Activated CD4-positive, alpha-beta T cell treated with anti-CD3 and anti-CD28 coated beads, Interleukin-10, Interleukin-2, amounts not matched to agents 100 ng/mL and 50 ng/mL, durations not matched to agents 16 hours and 8 hours (primary cell): ENCODE measurements around the gene C6orf89.

Source experiments
- DNase-seq: peaks from one replicate; pipeline ENCODE4 v3.0.0-alpha.2; 2020

Gene C6orf89, protein sequence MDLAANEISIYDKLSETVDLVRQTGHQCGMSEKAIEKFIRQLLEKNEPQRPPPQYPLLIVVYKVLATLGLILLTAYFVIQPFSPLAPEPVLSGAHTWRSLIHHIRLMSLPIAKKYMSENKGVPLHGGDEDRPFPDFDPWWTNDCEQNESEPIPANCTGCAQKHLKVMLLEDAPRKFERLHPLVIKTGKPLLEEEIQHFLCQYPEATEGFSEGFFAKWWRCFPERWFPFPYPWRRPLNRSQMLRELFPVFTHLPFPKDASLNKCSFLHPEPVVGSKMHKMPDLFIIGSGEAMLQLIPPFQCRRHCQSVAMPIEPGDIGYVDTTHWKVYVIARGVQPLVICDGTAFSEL

DNA sequence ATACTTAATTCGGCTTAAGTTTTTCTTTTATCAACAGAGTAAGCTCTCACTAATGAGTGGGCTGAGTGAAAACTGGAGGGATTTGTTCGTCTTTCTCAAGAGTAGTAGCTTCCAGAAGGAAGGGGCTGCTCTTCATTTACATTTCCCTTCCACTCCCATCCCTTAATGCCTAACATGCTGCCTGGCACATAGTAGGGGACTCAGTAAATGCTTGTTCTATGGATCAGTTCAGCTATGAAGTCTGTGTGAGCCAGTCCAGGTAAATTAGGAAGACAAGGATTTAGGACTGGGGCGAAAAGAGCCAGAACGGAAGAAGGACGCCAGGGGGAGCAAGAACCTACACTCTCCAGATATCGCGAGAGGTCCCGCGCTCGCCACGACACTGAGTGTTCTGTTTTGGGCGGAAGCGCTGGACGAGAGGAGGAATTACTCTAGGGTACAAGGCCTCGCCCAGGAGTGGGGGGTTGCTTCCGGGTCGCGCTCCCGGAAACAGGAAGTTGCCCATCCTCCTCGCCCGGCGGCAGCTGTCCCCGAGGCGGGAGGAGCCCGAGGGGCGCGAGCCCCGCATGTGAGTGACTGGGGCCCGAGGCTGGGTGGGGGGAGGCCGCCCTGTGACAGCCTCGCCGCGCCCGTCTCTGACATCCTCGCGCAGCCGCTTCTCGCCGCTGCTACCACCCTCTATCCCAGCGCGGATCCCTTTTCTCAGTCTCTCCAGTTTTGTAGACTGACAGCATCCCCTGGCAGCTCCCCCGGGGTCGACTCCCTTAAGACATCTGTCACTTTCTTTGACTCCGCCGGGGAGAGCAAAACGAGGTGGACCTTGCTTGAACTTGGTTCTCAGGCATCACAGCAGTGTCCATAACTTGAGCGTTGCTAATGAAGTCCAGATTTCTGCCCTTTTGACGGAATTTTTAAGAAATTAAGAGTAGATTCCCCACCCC is at the start of gene C6orf89:
Gene C6orf89, plus strand, starts transcription at position 492 of the 941 bp plus-strand sequence. CDS start 13,493 bp downstream, outside the sequence.
- DNase-seq, result peak; percentile 99

DNA sequence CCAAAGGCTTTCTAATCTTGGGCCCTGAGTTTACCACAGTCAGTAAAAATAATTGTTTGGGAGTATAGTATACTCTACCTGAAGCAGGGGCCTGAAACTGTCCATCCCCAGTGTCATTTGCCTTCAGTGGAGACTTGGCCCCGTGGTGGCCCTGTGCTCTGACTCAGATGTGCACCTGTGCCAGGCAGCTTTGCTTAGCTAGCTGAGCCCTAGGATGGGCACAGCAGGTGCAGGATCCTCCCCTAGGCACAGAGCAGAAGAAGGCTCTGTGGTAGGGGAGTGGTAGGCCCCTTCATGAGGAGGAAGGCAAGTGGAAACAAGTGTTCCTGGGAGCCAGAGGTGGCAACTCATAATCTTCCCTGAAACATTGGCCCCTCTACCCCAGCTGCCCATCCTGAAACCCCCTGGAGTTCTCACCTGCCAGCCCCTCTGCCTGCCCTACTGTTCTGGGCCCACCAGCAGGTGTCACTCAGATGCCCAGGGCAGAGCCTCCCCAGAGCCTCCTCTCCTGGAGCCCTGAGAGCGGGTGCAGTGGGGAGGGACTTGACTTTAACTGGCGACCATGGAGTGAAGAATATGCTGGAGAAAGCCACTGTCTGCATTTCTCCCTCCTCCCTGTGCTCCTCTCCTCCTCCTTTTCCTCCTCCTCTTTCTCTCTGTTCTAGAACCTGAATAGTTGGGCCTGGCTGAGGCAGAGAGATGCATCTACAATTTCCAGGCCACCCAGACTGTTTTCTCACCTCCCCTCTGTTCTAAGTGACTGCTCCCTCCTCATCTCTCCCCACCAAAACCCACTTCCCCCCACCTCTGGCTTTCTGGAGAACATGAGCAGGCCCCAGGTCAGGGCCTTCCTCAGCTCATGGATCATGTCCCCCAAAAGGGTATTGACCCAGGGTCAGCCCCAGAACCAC is 49.4 kb upstream of the C6orf89 start:
- DNase-seq, result no peak

DNA sequence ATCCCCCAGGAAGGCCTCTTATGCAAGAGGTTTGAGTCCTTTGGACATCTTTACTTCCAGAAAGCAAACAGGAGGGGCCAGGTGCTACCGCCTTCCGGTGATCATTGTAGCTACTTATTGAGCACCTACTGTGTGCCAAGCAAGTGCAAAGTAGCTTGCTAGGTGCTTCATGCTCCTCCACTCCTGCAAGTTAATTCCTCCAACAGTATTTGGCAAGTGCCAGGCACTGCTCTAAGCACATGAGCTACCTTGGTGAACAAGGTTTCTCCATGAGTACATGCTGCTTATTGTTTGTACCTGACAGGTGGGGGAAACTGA is 48.8 kb upstream of the C6orf89 start:
- DNase-seq, result no peak

DNA sequence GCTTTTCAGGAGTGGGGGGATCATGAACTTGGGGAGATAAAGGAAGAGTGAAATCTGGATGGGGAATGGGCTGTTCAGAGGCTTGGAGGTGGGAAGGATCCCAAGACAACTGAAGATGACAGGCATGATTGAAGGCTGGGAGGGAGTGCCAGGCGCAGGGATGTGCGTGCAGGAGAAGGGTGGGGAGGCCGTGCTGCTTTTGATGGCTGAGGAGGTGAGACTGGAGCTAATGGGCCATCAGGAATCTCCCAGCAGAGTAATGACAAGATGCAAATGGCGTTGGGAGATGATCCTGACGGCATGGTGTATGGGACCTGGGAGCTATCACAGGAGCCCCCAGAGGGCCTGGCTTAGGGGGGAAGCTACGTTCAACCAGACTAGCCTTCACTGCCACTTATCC is 48.1 kb upstream of the C6orf89 start:
- no peak for DNase-seq

DNA sequence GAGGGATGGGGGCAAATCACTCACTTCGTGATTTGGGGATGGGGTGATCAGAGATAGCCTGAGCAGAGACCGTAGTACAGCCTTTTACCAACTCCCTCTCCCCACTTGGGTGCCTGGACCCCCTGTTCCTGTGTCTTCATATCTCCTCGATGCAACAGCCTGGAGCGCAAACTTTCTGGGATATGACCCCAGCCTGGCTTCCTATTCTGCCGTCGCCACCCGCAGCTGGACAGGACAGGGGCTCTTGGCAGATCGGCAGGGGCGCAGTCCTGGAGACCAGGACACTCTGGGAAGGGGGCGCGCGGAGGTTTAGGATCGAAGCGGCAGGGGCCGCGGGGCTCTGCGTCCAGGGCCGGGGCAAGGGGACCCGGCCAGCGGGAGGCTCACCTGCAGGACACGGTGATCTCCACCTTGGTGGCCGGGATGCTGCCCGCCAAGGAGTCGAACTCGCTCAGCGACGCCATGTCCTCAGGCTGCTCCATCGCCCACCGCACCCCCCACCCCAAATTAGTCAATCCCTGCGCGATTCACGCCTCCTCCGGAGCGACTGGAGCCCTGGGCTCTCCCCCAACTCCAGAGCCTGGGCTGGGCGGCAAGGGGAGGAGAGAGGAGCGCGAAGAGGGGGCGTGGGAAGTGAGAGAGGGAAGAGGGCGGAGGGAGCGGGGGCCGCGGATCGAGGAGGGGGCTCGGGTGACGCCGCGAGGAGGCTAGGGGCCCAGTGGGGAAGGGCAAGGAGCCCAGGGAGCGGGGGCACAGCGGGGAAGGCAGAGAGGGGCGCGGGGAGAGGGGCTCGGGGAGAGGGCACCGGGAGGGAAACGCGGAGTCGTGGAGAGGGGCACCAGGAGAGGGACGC is 46.6 kb upstream of the C6orf89 start, which contains the start of gene CPNE5:
Gene CPNE5, minus strand, starts transcription at position 549 of the 853 bp plus-strand sequence. Its CDS starts 67 bp downstream, at position 482.
- no peak for DNase-seq

DNA sequence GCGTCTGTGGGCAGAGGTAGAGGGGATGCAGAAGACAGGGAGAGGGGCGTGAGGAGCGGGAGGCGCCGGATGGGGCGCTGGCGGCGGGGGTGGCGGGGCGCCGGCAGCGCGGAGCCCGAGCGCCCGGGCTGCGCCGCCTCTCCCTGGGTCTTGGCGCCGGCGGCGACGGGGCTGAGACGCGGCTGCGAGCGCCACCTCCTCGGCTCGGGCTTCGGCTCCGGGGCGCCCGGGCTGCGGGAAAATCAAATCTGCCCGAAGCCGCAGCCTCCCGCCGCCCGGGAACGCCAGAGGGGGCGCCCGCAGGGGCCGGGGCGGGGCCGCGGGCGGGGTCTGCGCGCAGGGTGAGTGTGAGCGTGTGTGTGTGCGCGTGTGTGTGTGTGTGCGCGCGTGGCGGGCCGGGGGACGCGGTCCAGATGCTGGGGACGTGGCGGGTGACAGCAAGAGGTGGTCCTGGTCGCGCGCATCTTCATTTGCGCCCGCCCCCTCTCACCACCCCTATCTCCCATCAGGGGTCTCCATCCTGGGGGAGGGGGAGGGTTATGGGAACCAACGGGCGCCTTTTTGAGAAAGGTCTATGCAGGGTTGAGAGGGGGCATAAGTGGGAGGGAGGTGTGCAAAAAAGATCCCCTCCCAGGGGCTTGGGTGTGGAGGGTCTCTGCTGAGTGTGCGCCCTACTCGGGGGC is 45.9 kb upstream of the C6orf89 start:
- DNase-seq, result peak; percentile 44

DNA sequence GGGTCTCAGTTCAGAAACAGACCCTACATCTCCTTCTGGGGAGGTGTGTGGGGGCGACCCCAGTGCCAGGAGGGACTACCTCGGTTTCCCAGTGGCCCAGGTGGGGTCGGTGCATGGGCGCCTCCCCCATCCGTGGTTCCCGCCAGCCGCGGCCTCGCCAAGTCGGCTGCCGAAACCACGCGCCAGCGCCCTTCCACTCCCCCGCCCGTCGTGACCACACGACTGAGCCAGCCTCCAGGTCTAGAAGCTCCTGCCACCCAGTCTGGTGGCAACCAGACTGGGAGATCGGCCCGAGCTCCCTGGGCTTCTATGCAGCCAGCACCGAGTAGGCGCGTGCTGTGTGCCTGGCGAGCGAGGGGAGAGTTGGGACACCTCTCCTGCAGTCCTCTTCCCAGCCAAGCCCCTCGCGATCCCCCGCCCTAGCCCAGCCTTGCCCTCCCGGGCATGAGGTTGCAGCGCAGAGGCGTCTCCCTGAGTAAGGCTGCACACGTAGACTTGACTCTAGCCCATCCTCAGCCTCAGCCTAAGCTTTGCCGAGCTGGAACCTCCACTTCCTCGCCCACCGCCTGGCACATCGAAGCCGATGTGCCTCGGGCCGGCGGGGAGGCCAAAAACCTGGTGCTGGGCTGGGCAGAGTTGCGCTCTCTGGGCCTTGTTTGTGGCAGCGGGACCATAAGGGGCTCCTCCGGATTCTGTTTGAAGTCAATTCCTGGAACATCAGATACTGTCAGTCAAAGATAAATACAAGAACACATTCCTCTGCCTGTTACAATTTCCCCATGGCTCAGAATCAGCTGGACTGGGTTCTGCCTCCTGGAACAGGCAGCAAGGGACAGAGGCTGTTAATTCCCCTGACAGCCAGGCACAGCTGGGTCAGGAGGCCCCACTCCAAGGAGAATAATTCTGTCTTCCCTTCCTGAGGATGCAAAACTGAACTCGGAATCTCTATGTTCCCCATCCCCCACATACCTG is 45.0 kb upstream of the C6orf89 start:
- DNase-seq, result peak; percentile 34

DNA sequence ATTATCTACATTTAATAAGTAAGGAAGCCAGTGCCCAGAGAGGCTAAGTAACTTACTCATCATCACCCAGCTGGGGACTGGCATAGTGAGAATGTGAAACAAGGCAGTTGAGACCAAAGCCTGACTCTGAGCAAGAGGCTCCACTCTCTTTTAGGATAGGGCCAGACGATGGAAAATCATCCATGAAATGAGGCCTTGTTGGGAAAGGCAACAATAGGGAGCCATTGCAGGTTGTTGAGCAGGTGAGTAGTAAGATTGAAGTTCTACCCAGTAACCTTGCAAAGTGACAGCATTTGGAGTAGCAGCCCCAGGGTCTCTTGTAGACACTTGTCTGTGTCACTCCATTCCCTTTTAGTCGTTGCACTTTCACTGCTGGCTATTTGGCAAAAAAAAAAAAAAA is 44.0 kb upstream of the C6orf89 start:
- DNase-seq, result no peak

DNA sequence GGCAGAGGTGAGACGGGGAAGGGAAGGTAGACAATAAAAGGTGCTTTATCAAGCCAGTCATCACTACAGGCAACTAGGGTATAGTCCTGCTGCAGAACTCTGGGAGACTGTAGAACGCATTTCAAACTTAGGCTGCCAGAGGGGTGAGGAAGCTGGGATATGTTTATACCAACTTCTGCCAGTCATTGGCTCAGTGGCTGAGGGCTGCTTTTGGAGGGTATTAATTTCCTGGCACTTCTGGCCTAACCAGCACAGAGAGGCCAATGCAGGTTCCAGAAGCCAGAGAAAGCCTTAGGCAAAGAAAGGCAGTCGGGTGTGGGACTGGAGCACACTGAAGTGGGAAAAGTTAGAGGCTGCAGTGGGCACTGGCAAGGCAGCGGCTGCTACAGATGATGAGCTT is 42.6 kb upstream of the C6orf89 start:
- no peak for DNase-seq

DNA sequence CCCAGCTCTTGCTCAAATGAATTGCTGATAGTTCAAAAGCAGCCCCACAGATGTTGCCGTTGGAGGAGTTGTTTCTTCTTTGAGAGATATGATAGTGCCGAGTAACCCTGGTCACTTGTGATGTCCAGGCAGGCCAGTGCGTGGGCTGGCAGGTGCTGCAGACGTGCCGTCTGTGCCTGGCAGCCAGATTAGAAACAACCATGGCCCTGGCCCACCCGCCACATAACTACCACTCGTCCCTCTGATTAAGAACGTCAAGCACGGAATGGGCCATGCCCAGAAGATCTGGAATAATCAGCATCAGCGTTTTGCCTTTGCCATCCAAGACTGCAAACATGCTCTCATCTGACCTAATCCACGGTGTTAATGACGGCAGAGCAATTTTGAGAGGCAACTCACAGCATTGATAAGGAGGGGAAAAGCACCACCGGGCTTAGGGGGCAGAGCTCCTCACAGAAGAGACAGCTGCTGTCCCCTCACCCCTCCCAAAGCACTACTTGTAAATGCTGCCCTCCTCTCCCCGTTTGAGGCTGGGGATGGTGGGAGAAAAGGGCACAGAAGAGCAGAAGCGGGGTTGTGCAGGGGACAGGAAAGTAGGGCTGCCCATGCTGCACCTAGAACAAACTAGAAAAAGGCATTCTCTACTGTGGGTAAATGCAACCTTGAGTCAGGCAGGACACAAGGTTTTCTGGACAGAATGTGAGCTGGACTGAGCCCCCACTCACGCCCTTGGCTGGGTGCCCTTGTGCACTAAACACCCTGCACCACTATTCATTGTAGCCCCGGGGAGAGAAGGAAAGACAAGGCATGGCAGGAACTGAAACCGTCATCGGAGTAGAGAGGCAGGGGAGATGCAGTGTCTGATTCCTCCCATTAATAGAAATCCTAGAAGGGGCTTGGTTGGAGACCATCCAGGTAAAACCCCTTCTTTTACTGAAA is 41.3 kb upstream of the C6orf89 start:
- no peak for DNase-seq

DNA sequence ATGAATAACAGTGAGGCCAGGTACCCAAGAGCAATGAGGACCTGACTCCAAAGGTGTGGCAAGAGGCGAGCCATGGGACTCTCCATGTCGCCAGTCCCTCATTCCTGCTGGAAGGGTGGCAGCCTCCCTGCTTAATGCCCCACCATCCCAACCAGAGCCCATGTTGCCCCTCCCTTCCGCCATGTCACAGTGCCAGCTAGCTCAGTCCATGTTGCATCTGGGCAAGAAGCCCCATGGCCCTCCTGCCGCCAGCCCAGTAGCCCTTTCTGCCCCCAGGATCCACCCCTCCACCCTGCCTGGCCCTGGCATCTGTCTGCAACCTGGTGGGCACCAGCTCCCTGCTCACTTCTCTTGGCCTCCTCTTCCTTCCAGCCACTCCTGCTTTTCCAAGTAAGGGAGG is 40.5 kb upstream of the C6orf89 start:
- DNase-seq, result no peak

DNA sequence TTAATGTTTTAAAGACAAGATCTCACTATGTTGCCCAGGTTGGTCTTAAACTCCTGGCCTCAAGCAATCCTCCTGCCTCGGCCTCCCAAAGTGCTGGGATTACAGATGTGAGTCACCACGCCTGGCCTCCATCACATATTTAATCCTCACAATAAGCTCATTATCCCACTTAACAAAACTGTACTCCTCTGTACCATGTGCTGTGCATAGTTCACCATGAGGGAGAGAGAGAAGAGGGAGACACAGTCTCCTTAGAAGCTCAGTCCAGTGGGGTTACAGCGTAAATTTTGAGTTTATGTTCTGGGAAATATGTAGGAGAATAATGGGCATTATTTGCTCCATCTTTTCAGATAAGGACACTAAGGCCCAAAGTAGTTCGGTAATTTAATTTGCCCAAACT is 38.6 kb upstream of the C6orf89 start:
- DNase-seq, result no peak

DNA sequence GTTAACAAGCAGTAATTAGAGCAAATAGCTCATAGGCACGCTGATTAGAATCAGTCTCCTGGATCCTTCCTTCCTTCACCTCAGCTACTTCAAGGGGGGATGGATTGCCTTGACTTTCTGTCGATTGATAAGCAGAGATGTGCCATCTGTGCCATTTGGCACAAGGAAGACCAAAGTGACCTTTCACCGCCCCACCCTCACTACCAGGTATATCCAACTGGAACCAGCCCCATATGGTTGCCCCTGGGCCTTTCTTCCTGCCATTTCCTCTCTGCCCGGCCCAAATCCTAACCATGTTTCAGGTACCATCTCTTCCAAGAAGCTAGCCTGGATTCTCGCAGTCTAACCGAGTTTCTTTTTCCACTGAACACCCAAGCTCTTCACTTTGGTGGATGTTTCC is 37.8 kb upstream of the C6orf89 start:
- DNase-seq, result no peak

DNA sequence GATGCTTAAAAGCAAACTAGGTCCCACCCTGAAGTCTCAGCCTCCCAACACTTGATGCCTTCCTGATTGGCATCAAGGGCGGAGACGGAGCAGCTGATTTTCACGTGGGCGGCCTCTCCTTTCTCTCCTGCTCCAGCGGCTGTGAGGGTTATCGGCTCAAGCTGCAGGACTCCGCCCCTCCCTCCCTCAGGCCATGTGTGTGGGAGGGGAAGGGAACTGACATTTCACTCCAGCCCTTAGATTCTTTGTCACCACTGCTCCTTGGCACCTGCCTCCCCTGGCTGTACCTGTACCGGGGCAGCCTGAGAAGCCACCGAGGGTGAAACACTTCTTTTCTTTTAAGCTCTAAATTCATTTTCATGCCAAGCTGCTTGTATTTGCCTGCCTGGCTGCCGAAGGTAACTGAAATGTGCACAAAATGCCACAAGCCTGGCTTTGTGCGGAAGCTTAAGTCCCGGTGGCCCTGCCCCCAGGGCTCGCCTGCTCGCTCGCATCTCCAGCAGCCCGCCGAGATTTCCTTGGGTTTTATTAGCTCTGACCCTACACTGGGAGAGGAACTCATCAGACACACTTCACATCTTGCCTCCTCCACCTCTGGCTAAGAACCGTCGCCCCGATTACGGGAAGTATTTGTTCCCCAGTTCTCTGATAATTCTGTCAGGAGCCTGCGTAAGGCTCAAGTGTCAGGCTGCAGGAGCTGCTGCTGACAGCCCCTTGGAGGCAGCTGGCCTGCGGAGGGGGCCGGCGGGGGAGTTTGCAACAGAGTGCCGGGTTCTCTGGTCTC is 36.9 kb upstream of the C6orf89 start:
- no peak for DNase-seq

DNA sequence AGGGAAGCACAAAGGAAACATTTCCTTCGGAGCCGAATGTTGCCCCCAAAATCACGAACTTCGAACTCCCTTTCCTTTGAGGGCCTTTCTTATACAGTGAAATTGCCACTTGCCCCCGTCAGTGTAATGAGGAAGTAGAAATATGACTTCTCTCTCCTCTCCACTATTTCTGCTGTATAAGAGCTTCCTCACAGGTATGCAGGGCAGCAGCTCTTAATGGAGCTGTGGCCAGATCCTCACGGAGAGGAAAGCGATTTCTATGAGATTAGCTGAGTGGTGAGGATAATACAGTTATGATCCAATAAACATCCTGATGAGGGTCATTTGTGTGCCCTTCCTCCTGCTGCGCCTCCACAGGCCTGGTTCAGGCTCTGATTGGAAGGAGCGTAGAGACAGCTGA is 35.7 kb upstream of the C6orf89 start:
- no peak for DNase-seq

DNA sequence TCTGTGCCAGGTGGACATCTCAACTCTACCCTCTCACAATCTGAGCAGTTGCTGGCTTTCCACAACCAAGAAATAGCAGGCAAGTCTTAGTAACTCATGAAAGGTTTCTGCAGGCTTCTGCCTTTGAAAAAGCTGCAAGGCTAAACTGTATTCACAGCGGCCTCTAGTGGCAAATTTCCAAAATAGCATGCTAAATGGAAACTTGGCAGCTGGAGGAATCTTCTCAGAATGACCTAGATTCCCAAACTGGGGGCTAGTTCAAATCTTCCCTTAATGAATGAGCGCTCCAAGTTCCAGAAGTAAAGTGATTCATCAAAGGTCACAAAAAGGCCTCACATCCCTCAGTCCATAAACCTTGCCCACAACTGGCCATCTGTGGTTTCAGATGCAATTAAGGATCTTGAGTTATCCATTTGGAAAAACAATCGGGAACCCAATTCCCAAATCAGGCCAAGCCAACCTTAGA is 34.6 kb upstream of the C6orf89 start:
- DNase-seq, result peak; percentile 53

DNA sequence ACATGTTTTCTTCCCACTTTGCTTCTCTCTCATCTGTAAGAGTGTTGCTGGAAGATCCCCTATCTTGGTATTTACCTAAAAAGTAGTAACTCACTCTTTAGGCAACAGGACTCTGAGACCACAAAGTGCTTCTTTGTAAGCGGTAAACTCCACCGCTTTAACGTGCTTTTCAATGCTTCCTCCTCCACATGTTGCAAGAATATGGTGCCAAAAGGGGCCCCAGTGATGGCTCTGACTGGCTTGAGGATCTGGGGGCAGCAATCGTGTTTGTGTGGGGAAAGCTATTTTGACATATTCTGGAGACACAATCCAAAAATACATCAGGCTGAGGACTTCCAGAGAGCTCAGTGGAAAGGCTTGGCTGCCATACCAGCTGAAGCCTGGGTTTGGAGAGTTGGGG is 34.1 kb upstream of the C6orf89 start:
- no peak for DNase-seq
